HTR-8/SVneo (cell line): Measurements from ENCODE around the gene NTMT2.
"Not testable (repeated sequence)": the region's sequence is repeated elsewhere in the genome, so short reads cannot be mapped to it uniquely, and the experiment has no call there.

Experiments used
- DNase-seq: peaks from one replicate; pipeline ENCODE4 v3.0.0; 2011; ENCODE audit warnings: low spot score, mixed read lengths; ENCODE audit not compliant: insufficient read length
- FAIRE-seq: peaks from 2 replicates; lab custom pipeline; 2011; peaks lifted over from hg19 to GRCh38; lab: Jason Lieb, UNC

NTMT2 gene

GRCh38 chr1:170145770-170146676 lies at the start of gene NTMT2:
NTMT2 (plus strand) TSS chr1:170145959; CDS start chr1:170146108, 149 bp downstream.
- DNase-seq (no peak), FAIRE-seq (no peak)

GRCh38 chr1:170095976-170096748 lies 49.6 kb upstream of the NTMT2 start:
- FAIRE-seq (no peak), DNase-seq (no peak)

GRCh38 chr1:170096806-170097340 lies 48.9 kb upstream of the NTMT2 start:
- FAIRE-seq (no peak), DNase-seq (no peak)

GRCh38 chr1:170097449-170097948 lies 48.3 kb upstream of the NTMT2 start:
- FAIRE-seq, result no peak

GRCh38 chr1:170113140-170113539 lies 32.6 kb upstream of the NTMT2 start:
- not testable (repeated sequence) for FAIRE-seq

More at GRCh38 chr1:170097449-170097948, 48.3 kb upstream of the NTMT2 start:
- DNase-seq, result no peak

GRCh38 chr1:170114906-170115305 lies 30.9 kb upstream of the NTMT2 start:
- no peak for DNase-seq
- FAIRE-seq, result no peak

More at GRCh38 chr1:170113140-170113539, 32.6 kb upstream of the NTMT2 start:
- not testable (repeated sequence) for DNase-seq

- FAIRE-seq, result no peak
- no peak for DNase-seq
These were observed 23.4 kb upstream of the NTMT2 start for GRCh38 chr1:170122366-170122765.

- FAIRE-seq (no peak), DNase-seq (no peak)
These were observed 20.5 kb upstream of the NTMT2 start for GRCh38 chr1:170125269-170125668.

- no peak for DNase-seq
- FAIRE-seq, result no peak
These were observed 19.1 kb upstream of the NTMT2 start for GRCh38 chr1:170126696-170127095.

GRCh38 chr1:170131450-170131849 lies 14.3 kb upstream of the NTMT2 start:
- no peak for DNase-seq
- FAIRE-seq, result no peak

- DNase-seq (no peak), FAIRE-seq (no peak)
These were observed 13.8 kb upstream of the NTMT2 start for GRCh38 chr1:170131984-170132383.

GRCh38 chr1:170133766-170134495 lies 11.8 kb upstream of the NTMT2 start:
- FAIRE-seq (no peak), DNase-seq (no peak)

GRCh38 chr1:170134521-170134920 lies 11.2 kb upstream of the NTMT2 start:
- no peak for DNase-seq
- no peak for FAIRE-seq

- FAIRE-seq (no peak), DNase-seq (no peak)
These were observed 5.4 kb upstream of the NTMT2 start for GRCh38 chr1:170140371-170140770.

- no peak for DNase-seq
- FAIRE-seq, result no peak
These were observed 698 bp upstream of the NTMT2 start for GRCh38 chr1:170145061-170145460.

GRCh38 chr1:170146720-170147263 lies 1.0 kb downstream of the NTMT2 start:
- DNase-seq (no peak), FAIRE-seq (no peak)

- no peak for FAIRE-seq
- DNase-seq, result no peak
These were observed 3.5 kb downstream of the NTMT2 start for GRCh38 chr1:170149241-170149640.

- DNase-seq (no peak), FAIRE-seq (no peak)
These were observed 4.3 kb downstream of the NTMT2 start for GRCh38 chr1:170150016-170150415.

GRCh38 chr1:170150921-170151320 lies 5.2 kb downstream of the NTMT2 start:
- FAIRE-seq (no peak), DNase-seq (no peak)

GRCh38 chr1:170153417-170153816 lies 7.7 kb downstream of the NTMT2 start:
- FAIRE-seq, result no peak
- no peak for DNase-seq
